Trophoblast cell (in vitro differentiated cells and primary cell): ENCODE measurements around the gene CACNA2D2.

Source experiments
- DNase-seq, 2 donors: peaks; one replicate each; pipeline ENCODE4 v3.0.0-alpha.2; 2016
- H2AFZ ChIP-seq: 2 replicates; pipeline ENCODE4 v1.6.1; 2013; ENCODE audit warnings: low read length, moderate library complexity, mild to moderate bottlenecking; ENCODE audit not compliant: insufficient read depth, poor library complexity
- H2AK5ac ChIP-seq: 2 replicates; pipeline ENCODE4 v1.6.1; 2013; ENCODE audit warnings: mild to moderate bottlenecking, low read length
- H2BK120ac ChIP-seq: 2 replicates; pipeline ENCODE4 v1.6.1; 2013; ENCODE audit warnings: low read length, mild to moderate bottlenecking, moderate library complexity; ENCODE audit not compliant: insufficient read depth, poor library complexity
- H2BK12ac ChIP-seq: 2 replicates; pipeline ENCODE4 v1.6.1; 2013; ENCODE audit warnings: mild to moderate bottlenecking, low read length, moderate library complexity
- H2BK5ac ChIP-seq: 2 replicates; pipeline ENCODE4 v1.6.1; 2013; ENCODE audit warnings: low read length, low read depth, moderate library complexity, mild to moderate bottlenecking; ENCODE audit not compliant: poor library complexity
- H3K14ac ChIP-seq: 2 replicates; pipeline ENCODE4 v1.6.1; 2013; ENCODE audit warnings: mild to moderate bottlenecking, low read length
- H3K18ac ChIP-seq: 2 replicates; pipeline ENCODE4 v1.6.1; 2013; ENCODE audit warnings: mild to moderate bottlenecking, low read length
- H3K23ac ChIP-seq: 2 replicates; pipeline ENCODE4 v1.6.1; 2013; ENCODE audit warnings: low read length
- H3K27ac ChIP-seq: 2 replicates; pipeline ENCODE4 v1.5.1; 2013; ENCODE audit warnings: low read depth, mild to moderate bottlenecking, inconsistent platforms, low read length, moderate library complexity
- H3K27me3 ChIP-seq: 2 replicates; pipeline ENCODE4 v1.6.1; 2013; ENCODE audit warnings: inconsistent platforms, mild to moderate bottlenecking, low read length, moderate library complexity; ENCODE audit not compliant: insufficient read depth
- H3K36me3 ChIP-seq, 2 experiments: 1 replicate in 1 of 2; 2 replicates in 1 of 2; pipeline ENCODE4 v1.6.1; 2013; ENCODE audit warnings: low read length in 2 of 2, mild to moderate bottlenecking in 2 of 2, moderate library complexity in 1 of 2; ENCODE audit not compliant: insufficient read depth in 2 of 2, control insufficient read depth in 1 of 2
- H3K4ac ChIP-seq: 2 replicates; pipeline ENCODE4 v1.6.1; 2013; ENCODE audit warnings: low read depth, mild to moderate bottlenecking, low read length, moderate library complexity
- H3K4me1 ChIP-seq, 2 experiments: 1 replicate in 1 of 2; 2 replicates in 1 of 2; pipeline ENCODE4 v1.6.1; 2013; ENCODE audit warnings: low read length in 2 of 2, mild to moderate bottlenecking in 2 of 2, moderate library complexity in 1 of 2; ENCODE audit not compliant: insufficient read depth in 2 of 2, control insufficient read depth in 1 of 2
- H3K4me2 ChIP-seq: 2 replicates; pipeline ENCODE4 v1.6.1; 2013; ENCODE audit warnings: inconsistent platforms, mild to moderate bottlenecking, low read length, moderate library complexity
- H3K4me3 ChIP-seq: 2 replicates; pipeline ENCODE4 v1.5.1; 2013; ENCODE audit warnings: mild to moderate bottlenecking, low read depth, low read length, inconsistent platforms
- H3K79me1 ChIP-seq: one replicate; pipeline ENCODE4 v1.6.1; 2013; ENCODE audit warnings: low read length
- H3K79me2 ChIP-seq: 2 replicates; pipeline ENCODE4 v1.6.1; 2013; ENCODE audit warnings: low read length, mild to moderate bottlenecking; ENCODE audit not compliant: control insufficient read depth, insufficient read depth, poor library complexity
- H3K9ac ChIP-seq: 2 replicates; pipeline ENCODE4 v1.6.1; 2013; ENCODE audit warnings: mild to moderate bottlenecking, low read length
- H3K9me3 ChIP-seq: 2 replicates; pipeline ENCODE4 v1.6.1; 2013; ENCODE audit warnings: low read depth, mild to moderate bottlenecking, control low read depth, inconsistent platforms, low read length; ENCODE audit not compliant: insufficient read depth
- H4K12ac ChIP-seq: 2 replicates; pipeline ENCODE4 v1.6.1; 2013; ENCODE audit warnings: low read depth, mild to moderate bottlenecking, low read length, moderate library complexity
- H4K8ac ChIP-seq: 2 replicates; pipeline ENCODE4 v1.6.1; 2013; ENCODE audit warnings: low read depth, mild to moderate bottlenecking, low read length, moderate library complexity
- H4K91ac ChIP-seq: one replicate; pipeline ENCODE4 v1.6.1; 2013; ENCODE audit warnings: low read depth, mild to moderate bottlenecking, low read length, moderate library complexity
- WGBS: extraction: QIAGEN DNeasy Blood & Tissue Kit; methylation state at CpG from one replicate; pipeline ENCODE4 v1.1.7; 2013; ENCODE audit warnings: missing lambda C conversion rate; ENCODE audit not compliant: insufficient read length, insufficient coverage; ENCODE audit errors: extremely low coverage; 5-methylcytosine and 5-hydroxymethylcytosine counted together

Gene CACNA2D2

DNA sequence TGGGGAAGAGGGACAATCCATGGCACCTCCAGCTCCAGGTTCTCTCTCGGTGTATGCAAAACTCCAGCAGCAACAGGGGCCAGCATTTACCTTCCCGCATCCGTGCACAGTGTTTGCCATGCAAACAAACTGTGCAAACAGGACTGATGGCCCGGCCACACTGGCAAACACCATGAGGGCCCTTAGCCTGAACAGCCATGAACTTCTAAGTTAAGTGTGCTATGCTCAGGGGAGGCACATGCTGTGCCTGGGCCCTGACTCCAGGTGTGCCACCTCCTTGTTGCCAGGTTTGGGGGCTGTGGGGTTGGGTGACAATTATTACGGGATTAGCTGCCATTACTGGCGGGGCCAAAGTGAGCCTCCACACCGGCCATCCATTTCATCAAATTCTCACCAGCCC is 57.5 kb downstream of the CACNA2D2 start:
- Histone ChIP-seq H3K27me3 (no peaks in the 10 kb centered on the region), H2AK5ac (no peak overlapping the region), H3K79me1 (no peaks in the 10 kb centered on the region), H3K4ac (no peak overlapping the region), H3K18ac (no peak overlapping the region), H3K9me3 (no peaks in the 10 kb centered on the region), H4K91ac (no peak overlapping the region), H4K8ac (no peak overlapping the region), H3K79me2 (no peaks in the 10 kb centered on the region), H3K4me2 (no peak overlapping the region), H2AFZ (no peak overlapping the region), H2BK120ac (no peak overlapping the region), H3K36me3 (no peaks in the 10 kb centered on the region), H2BK5ac (no peak overlapping the region), H3K4me1 (no peaks in the 10 kb centered on the region), H4K12ac (no peak overlapping the region), H3K4me3 (no peak overlapping the region), H3K14ac (no peak overlapping the region), H3K9ac (no peak overlapping the region), H2BK12ac (no peak overlapping the region), H3K27ac (no peak overlapping the region), H3K23ac (no peak overlapping the region)
- no peak for DNase-seq
- no CpG with 5 or more reads among the region's 7 CpGs for WGBS

DNA sequence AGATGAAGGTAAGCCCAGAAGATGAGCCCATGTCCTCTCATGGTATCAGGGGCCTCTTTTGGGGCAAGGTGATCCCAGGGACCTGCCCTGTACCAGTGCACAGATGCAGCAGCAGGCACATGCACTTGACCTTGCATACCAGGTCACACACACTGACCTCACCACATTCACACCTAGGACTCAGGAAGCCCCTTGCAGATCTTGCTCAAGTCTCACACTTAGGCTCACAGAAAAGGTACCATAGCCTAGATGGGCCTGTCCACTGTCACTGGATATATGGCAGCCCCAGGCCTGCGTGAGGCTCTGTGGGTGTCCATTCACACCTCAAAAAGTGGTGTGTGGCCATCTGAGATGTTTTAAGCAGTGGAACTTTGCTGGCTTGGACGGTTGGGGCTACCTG is 58.7 kb downstream of the CACNA2D2 start:
- no peaks in the 10 kb centered on the region for H3K79me1 ChIP-seq
- H3K4me3 ChIP-seq, result no peak overlapping the region
- H2BK120ac ChIP-seq, result no peak overlapping the region
- no peak for DNase-seq
- no CpG with 5 or more reads among the region's 2 CpGs for WGBS
- no peak overlapping the region for H2AK5ac ChIP-seq
- no peak overlapping the region for H3K4me2 ChIP-seq
- no peak overlapping the region for H3K14ac ChIP-seq
- H2BK12ac ChIP-seq, result no peak overlapping the region
- H3K9me3 ChIP-seq, result no peaks in the 10 kb centered on the region
- no peak overlapping the region for H4K91ac ChIP-seq
- H3K9ac ChIP-seq, result no peak overlapping the region
- H3K36me3 ChIP-seq, result no peaks in the 10 kb centered on the region
- no peaks in the 10 kb centered on the region for H3K4me1 ChIP-seq
- no peak overlapping the region for H4K8ac ChIP-seq
- no peak overlapping the region for H3K27ac ChIP-seq
- H2AFZ ChIP-seq, result no peak overlapping the region
- H3K27me3 ChIP-seq, result no peaks in the 10 kb centered on the region
- H2BK5ac ChIP-seq, result no peak overlapping the region
- no peak overlapping the region for H3K18ac ChIP-seq
- H4K12ac ChIP-seq, result no peak overlapping the region
- no peaks in the 10 kb centered on the region for H3K79me2 ChIP-seq
- H3K23ac ChIP-seq, result no peak overlapping the region
- H3K4ac ChIP-seq, result no peak overlapping the region

DNA sequence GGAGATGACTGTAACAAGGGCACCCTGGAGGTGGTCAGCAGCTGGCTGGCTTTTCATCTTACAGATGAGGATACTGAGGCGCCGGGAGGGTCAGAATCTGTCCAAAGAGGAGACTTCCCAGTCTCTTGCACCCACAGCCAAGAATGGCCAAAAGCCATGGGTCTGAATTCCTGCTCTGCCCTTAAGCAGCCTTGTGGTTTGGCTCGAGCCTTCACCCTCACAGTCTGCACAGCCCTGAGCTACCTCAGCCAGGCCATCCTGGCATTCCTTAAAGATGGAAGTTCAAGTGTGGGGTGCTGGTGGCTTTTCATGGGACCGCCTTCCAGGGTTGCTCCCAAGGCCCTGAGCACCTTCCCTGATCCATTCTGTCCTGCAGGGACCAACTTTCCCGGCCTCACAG is 59.2 kb downstream of the CACNA2D2 start:
- H3K27ac ChIP-seq, result no peak overlapping the region
- H3K79me1 ChIP-seq, result no peaks in the 10 kb centered on the region
- no peak overlapping the region for H3K23ac ChIP-seq
- H2BK12ac ChIP-seq, result no peak overlapping the region
- H4K8ac ChIP-seq, result no peak overlapping the region
- no peak overlapping the region for H3K4me2 ChIP-seq
- no peak for DNase-seq
- H2AFZ ChIP-seq, result no peak overlapping the region
- H4K91ac ChIP-seq, result no peak overlapping the region
- no peak overlapping the region for H3K4me3 ChIP-seq
- no peak overlapping the region for H3K18ac ChIP-seq
- no peak overlapping the region for H3K9ac ChIP-seq
- no CpG with 5 or more reads among the region's 5 CpGs for WGBS
- H2BK5ac ChIP-seq, result no peak overlapping the region
- no peaks in the 10 kb centered on the region for H3K9me3 ChIP-seq
- no peak overlapping the region for H2AK5ac ChIP-seq
- no peak overlapping the region for H2BK120ac ChIP-seq
- H3K14ac ChIP-seq, result no peak overlapping the region
- H3K36me3 ChIP-seq, result no peaks in the 10 kb centered on the region
- H3K79me2 ChIP-seq, result no peaks in the 10 kb centered on the region
- H3K4ac ChIP-seq, result no peak overlapping the region
- no peaks in the 10 kb centered on the region for H3K4me1 ChIP-seq
- no peaks in the 10 kb centered on the region for H3K27me3 ChIP-seq
- H4K12ac ChIP-seq, result no peak overlapping the region

DNA sequence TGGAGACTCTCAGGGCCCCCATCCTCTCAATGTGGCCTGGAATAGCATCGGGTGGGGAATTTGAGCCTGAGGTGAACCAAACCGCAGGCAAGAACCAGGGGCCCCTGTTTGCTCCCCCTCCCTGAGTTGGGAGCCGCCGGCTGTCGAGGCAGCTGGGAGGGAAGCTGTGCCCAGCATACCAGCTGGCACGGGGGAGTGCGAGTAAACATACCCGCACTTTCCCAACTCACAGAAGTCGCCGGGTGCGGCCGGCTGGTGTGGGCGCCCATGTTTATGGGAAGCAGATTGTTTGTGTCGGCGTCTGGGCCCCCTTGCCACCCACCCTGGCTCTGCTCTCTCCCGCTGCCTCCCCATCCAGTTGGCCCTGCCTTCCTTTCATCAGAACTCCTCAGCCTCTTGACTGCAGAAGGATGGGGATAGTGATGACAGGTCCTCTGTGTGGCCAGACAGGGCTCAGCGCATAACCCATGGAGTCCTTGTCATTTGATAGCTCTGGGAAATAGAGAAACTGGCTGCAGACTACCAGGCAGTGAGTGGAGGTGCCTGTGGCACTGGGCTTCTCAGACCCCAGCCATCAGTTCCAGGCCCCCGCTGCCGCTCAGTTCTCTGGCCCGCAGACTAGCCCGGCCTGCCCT is 60.4 kb downstream of the CACNA2D2 start:
- no peak overlapping the region for H2BK120ac ChIP-seq
- H3K4me1 ChIP-seq, result no peaks in the 10 kb centered on the region
- no peak overlapping the region for H3K18ac ChIP-seq
- no peak overlapping the region for H2AK5ac ChIP-seq
- H3K79me1 ChIP-seq, result no peaks in the 10 kb centered on the region
- no peak overlapping the region for H4K91ac ChIP-seq
- no peak for DNase-seq
- no peak overlapping the region for H3K14ac ChIP-seq
- H3K27me3 ChIP-seq, result no peaks in the 10 kb centered on the region
- H3K9me3 ChIP-seq, result no peaks in the 10 kb centered on the region
- H4K12ac ChIP-seq, result no peak overlapping the region
- H3K27ac ChIP-seq, result no peak overlapping the region
- H3K4ac ChIP-seq, result no peak overlapping the region
- no peak overlapping the region for H3K23ac ChIP-seq
- no peak overlapping the region for H2BK5ac ChIP-seq
- no peak overlapping the region for H2AFZ ChIP-seq
- no peaks in the 10 kb centered on the region for H3K36me3 ChIP-seq
- H2BK12ac ChIP-seq, result no peak overlapping the region
- no peak overlapping the region for H3K9ac ChIP-seq
- no CpG with 5 or more reads among the region's 21 CpGs for WGBS
- no peaks in the 10 kb centered on the region for H3K79me2 ChIP-seq
- H4K8ac ChIP-seq, result no peak overlapping the region
- no peak overlapping the region for H3K4me2 ChIP-seq
- no peak overlapping the region for H3K4me3 ChIP-seq
